Glomerular endothelial cell (primary cell): ENCODE measurements around the gene RHD. TPM values are rescaled to one million over a fixed set of nuclear protein-coding genes. Genes with fewer than 3 reads are reported as not detected.
"Not testable (repeated sequence)": the region's sequence is repeated elsewhere in the genome, so short reads cannot be mapped to it uniquely, and the experiment has no call there.

Experiments
- DNase-seq: peaks from one replicate; pipeline ENCODE4 v3.0.0-alpha.2; 2011; ENCODE audit warnings: low read depth, low spot score; ENCODE audit errors: extremely low read depth
- total RNA-seq: library from RNA; depleted of rRNA; stranded (reverse); fragments of >200 nt; gene quantifications from 2 replicates; pipeline ENCODE4 v1.2.3, GENCODE V29; 2015

Gene RHD
- total RNA-seq, 1 donor from 2014 or later = not detected

DNA sequence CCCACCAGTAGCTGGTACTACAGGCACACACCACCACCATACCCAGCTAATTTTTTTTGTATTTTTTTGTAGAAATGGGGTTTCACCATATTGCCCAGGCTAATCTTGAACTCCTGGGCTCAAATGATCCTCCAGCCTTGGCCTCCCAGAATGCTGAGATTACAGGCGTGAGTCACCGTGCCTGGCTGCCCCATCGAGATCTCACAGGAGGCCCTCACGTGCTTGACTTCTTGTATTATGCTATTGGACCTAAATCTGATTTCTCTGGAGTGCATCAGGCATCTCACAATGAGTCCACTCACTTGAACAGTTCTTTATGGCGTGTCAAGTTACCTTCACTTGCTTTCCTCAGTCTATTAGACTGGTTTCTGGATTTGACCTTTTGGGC lies 15.7 kb upstream of the RHD start:
- no peak for DNase-seq

DNA sequence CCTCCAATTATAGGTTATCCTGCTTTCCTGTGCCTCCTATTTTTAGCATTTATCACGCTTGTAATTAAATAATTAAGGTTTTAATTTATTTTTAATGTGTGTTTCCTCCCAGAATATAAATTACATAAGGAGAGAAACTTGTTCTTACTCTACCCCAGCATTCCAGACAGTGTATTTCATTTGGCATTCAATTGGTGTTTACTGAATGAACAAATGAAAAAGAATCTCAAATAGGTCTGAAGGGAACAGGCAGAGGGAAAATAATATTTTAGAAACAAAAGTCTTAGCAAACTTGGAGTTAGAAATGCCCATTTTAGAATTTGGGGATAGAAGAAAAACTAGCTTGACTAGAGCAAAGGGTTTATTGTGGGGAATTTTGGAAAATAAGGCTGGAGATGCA lies 15.1 kb upstream of the RHD start:
- DNase-seq = no peak

DNA sequence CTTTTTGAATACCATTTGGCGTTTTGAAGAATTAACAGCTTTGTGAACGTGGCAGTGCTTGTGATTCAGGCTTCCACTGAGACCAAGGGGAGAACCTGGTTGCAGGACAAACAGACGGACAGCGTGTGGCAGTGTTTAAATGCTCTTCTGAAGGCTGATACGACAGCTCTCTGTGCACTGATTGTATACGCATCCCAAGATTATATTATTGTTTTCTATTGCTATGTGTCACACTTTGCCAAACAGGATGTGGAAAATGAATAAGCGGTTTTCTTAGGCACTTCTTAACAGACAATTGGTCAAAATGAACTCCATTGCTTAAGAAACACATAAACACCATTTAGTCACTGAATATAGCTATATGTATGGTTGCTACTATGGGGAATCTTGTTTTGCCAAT lies 12.5 kb upstream of the RHD start:
- not testable (repeated sequence) for DNase-seq

DNA sequence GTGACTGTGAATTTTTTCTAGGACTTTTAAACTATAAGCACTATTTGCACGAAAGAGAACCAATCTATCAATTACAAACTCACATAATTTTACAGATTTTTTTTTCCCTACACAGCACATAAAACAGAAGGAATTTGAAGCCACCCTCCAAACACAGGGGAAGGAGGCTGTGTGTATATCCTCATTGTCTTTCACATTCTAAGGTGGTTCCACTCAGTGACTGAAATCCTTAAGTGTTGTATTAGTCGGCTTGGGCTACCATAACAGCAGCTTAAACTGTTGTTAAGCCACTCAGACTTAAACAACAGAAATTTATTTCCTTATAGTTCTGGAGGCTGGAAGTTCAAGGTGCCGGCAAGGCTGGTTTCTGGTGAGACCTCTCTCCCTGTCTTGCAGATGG lies 12.0 kb upstream of the RHD start:
- DNase-seq = not testable (repeated sequence)

DNA sequence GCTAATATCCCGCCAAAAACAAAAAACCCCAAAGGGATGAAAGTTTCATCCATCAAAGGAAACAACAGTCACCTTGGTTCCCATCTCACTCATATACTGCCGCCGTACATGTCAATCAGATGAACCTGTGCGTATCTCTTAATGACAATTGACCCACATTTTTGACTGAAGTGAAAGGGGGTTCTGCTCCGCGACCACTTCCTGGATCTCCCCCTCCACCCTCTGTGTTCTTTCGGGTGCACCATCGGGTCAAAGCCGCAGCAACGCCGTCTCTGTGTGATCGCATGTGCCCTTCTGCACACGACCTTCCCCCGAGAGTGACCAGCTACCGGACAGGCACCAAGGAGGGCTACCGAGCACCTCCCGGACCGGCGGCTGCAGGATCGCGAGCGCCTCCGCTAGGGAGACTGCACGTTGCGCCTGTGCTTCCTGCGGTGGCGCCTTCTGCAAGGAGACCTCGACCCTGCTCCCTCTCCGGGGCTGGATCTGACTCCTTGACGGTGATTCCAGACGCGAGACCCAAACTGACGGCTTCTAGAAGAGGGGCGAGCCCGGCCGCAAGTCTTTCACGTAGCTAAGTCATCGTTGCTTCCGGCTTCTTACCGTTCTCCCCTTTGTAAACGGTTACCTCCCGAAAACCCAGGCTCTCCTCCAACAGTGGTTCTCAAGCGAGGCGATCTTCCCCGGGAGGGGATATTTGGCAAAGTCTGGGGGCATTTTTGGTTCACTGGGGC lies 5.6 kb upstream of the RHD start:
- not testable (repeated sequence) for DNase-seq

DNA sequence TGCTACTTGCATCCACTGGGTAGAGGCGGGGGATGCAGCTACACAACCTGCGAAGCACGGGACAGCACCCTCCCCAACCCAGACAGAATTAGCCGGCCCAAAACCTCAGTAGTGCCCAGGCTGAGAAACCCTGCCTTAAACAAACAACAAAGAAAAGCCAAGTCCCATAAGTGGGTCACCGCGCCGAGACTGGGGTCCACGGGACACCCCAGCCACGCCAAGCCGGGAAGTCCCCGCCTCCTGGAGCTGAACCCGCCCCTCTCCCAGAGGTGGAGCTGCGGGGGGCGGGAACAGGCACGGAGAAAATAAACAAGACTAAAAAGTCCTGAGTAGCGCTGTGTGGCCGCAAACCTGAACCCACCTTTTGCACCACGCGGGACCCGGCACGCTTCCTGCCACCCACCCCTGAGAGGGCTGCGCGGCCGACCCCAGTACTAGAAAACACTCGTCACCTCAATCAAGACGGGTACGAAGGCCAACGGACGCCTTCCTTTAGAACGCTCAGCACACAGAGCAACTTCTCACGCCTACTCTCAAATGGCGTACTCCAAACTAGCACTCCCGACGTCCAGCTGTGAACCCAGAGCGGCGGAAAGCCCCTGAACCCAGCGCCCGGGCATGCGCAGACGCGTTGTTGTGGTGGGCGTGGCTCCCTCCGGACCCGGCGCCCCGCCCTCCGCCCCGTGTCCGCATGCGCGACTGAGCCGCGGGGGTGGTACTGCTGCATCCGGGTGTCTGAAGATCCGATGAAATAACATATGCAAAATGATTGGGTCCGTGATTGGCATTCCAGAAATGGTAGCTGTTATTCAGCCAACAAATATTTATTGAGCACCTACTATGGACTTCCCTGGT lies 4.8 kb upstream of the RHD start:
- DNase-seq = not testable (repeated sequence)

DNA sequence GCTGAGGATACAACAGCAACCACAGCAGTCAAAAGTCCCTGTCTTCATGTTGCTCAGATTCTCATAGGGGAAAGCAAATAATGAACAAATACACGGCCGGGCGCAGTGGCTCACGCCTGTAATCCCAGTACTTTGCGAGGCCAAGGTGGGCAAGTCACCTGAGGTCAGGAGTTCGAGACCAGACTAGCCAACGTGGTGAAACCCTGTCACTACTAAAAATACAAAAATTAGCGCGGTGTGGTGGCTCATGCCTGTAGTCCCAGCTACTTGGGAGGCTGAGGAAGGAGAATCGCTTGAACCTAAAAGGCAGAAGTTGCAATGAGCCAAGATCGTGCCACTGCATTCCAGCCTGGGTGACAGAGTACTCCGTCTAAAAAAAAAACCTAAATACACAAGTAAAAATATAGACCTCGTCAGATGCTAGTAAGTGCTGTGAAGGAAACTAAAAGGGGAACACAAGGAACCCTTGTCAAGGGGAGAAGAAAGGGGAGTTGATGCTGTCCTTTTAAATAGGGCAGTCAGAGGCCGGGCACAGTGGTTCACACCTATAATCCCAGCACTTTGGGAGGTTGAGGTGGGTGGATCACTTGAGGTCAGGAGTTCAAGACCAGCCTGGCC lies 4.1 kb upstream of the RHD start:
- DNase-seq = not testable (repeated sequence)

DNA sequence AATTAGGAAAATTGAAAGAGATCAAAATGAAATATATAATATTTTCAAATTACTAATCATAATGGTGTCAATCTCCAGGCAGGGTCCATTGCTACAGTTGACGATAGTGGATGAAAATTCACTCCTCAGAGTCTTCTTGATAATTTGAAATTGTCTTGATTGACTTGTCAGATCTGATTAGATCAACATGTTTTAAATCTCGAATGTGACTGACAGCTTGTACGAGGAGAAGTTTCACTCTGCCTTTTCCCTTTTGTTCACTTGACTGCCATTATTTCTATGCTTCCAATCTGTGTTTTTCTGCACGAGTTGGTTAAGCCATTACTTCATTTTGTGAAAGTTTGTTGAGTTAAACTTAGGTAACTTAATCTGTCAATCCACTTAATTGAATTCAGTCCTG lies 3.3 kb downstream of the RHD start:
- not testable (repeated sequence) for DNase-seq

DNA sequence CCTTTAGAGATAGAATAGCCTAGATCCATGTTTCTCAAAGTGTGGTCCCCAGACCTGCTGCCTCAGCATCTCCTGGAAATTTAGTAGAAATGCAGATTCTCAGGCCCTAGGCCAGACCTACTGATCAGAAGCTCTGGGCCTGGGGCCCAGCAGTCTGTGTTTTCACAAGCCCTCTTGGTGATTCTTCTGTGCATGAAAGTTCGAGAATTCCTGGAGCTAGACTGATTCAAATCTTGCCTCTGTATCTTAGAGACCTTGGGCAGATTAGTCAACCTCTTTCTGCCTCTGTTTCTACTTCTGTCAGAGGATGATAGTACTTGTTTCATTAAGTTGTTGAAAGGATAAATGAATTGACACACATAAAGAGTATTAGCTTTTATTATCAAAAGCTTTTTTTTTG lies 5.0 kb downstream of the RHD start:
- DNase-seq = not testable (repeated sequence)

DNA sequence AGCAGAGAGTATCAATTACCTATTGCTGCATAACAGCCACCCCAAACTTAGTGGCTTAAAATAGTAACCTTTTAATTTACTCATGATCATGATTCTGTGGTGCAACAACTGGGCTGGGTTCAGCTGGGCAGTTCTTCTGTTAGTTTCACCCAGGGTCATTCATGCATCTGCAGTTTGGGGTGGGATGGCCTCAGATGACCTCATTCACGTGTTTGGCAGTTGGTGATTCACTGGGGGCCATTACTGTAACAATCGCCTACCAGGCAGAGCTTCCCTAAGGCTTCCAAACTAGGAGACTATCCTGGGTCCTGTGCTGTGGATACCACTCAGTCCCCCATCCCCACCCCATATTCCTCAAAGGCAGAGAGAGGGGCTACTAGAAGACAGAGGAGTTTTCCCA lies 6.0 kb downstream of the RHD start:
- DNase-seq = not testable (repeated sequence)

DNA sequence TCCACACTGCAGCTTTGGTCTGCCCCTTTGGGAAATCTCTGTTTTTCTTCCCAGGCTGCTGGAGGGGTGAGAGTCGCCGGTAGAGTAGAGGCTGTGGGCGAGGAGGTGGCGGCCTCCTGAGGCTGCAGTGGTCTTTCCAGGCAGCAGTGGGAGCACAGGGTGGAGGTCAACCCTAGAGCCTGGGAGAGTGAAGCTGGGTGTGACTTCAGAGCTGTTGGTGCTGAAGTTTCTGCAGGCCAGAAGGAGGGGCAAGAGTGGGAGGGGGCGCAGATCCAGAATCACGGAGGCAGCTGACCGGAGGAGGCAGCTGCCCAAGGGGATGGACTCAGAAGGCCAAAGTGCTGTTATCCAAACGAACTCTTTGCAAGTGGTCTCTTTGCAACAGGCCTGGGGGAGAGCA lies 6.5 kb downstream of the RHD start:
- not testable (repeated sequence) for DNase-seq

DNA sequence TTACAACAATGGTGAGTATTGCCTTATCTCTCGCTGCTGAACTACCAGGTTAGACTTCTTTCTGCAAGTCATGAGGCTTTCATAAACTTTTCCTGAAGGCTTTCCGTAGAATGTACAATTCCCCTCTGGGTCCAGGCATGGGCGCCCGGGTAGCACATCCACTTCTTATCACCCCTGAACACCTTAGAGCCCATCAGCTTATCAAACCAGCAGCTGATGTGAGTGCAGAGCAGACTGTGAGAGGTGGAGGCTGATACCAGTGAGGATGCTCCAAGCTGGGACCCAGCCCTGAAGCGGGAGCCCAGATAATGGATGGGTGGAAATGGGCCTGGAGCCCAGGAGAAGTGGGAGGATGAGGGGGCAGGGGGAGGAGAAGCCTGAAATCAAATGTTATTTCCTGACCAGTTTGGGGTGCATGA lies 7.4 kb downstream of the RHD start:
- not testable (repeated sequence) for DNase-seq

DNA sequence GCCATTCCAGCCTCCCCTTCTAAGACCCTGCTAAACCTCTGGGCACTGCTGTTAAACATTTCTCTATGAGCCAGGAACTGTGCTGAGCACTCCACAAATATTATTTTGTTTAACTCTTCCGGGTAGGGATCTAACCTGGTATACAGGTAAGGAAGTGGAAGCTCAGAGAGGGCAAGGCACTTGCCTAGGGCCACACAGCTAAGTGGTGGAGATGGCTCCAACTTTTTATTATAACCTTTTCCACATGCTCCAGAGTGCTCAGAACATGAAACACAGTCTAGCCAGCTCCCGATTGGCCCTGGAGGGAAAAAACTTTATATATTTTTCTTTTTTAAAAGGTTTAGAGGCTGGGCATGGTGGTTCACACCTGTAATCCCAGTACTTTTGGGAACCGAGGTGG lies 13.6 kb downstream of the RHD start:
- not testable (repeated sequence) for DNase-seq

DNA sequence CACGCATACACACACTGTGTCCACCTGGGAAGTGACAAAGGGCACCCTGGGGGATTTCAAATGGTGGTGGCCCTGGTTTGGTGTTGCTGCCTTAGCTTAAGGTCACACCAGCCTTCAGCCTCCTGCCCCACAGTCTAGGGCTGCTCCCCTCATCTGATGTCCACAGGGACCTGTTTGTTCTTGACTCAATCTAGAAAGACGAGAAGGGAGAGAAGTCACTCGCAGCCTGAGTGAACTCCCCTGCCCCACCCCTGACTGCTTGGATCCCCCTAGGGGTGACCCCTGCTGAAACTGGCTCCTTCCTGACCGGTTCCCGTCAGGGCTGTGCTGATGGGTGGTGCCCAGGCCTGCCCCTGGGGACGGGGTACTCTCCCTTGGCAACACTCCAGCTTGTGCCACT lies 14.9 kb downstream of the RHD start:
- DNase-seq = not testable (repeated sequence)

DNA sequence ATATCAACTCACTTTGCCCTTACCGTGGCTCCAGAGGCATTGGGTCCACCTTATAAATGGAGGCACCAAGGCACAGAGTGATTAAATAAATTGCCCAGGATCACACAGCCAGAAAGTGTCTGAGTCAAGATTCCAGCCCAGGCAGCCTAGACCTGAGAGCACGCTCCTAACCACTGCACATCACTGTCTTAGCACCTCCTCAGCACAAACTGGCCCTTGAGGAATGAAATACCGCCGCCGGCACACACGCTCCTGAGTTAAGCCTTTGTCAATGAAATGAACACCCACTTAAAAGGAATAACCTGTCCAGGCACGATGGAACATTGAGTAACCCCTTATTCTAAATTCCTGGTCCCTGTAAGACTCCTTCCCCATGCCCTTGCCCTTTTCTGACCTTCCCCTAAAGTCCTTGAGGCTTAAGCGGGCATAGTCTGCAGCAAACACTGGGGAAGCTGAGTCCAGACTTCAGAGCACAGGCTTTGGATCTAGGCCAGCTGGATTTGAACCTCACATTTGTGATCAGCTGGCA lies 16.3 kb downstream of the RHD start:
- DNase-seq = not testable (repeated sequence)

DNA sequence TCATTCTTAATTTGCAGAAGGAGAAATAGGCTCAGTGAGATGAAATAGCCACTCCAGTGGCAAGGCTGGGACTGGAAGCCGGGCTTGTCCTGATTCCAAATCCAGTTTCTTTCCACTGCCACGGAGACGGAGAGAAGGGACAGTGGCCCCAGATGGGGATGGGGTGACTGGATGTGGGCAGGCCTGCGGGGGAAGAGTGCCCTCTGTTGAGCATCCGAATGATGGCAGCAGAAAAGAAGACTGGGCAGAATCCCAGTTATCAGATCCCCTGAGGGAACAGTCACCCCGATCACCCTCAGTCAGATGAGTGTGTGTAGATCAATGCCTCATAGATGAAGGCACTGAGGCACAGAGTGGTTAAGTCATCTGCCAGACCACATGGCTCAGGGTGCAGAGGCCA lies 17.7 kb downstream of the RHD start:
- DNase-seq = not testable (repeated sequence)

DNA sequence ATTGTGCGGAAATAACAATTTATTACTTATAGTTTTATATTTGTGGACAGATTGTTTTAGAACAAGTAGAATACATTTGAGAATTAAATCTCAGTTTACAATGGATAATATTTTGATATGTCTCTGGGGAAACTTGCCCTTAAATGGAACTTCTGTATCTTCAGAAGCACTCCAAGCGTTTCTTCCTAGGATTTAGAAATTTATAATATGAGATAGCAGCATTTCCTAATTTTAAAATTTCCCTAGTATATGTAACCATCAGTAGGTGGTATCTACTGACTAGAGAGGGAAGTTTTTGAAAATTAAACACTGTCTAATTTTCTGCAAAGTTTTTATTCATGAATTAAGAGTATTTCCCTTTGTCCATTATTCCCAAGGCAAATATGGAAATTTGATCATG lies 21.1 kb downstream of the RHD start:
- not testable (repeated sequence) for DNase-seq

DNA sequence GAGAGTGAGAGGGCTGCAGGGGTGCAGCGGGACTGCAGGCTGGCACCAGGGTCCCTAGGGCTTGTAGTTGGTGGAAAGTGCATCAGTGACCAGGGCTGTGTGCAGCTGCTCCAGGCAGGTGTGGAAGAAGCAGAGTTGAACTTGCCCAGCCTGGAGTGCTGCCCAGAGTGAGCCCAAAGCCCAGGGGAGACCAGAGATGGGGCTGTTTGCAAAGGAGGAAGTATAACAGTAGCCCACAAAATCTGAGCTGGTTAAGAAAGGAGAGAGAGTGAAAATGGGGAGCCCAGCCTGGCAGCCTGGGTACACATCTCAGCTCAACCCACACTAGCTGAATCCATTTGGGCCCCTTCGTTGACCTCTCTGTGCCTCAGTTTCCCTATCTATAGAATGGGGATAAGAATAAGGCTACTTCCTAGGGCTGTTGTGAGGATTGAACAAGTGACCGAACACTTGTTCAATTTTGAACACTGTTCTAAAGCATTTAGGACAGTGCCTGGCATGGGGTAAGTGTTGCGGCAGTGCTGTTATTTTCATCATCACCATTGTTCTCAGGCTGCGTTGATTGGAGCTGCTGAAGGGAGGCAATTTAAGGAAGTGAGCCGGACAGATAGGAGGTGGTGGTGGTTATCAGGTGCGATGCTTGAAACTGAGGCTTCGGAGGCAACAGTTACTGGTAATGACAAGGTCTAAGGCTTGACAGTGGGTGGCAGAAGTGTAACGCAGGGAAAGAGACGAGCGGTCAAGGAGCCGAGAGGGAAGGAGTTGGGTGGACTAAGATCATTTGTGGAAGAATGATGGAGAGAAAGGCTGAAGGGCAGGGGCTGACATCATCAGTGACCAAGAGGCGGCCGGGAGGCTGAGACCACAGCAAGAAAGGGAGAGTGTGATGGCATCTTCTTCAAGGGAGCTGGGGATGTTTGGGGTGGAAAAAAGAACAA lies 22.8 kb downstream of the RHD start:
- DNase-seq = not testable (repeated sequence)

DNA sequence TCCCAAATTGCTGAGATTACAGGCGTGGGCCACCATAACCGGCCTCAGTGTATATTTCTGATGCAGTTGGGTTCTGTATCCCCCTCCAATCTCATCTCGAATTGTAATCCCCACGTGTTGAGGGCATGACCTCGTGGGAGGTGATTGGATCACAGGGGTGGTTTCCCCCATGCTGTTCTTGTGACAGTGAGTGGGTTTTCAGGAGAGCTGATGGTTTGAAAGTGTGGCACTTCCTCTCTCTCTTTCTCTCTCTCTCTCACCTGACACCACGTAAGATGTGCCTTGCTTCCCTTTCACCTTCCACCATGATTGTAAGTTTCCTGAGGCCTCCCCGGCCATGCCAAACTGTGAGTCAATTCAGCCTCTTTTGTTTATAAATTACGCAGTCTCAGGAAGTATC lies 24.2 kb downstream of the RHD start:
- DNase-seq = not testable (repeated sequence)

DNA sequence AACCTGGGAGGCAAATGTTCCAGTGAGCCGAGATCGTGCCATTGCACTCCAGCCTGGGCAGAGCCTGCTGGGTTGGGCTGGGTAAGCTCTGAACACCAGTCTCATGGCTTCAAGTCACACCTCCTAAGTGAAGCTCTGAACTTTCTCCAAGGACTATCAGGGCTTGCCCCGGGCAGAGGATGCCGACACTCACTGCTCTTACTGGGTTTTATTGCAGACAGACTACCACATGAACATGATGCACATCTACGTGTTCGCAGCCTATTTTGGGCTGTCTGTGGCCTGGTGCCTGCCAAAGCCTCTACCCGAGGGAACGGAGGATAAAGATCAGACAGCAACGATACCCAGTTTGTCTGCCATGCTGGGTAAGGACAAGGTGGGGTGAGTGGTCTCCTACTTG lies 28.4 kb downstream of the RHD start:
- not testable (repeated sequence) for DNase-seq
